Gastroesophageal sphincter (tissue), 3 donors: ENCODE measurements around the gene MAP2K1.

Experiments
- EP300 ChIP-seq: sonication (generic); formaldehyde crosslinking; IDR thresholded peaks from one replicate; pipeline ENCODE4 v1.6.1; 2017; ENCODE audit warnings: antibody characterized with exemption, mild to moderate bottlenecking
- POLR2A ChIP-seq, 2 donors: fragments of 450-650 bp; IDR thresholded peaks; one replicate each; pipeline ENCODE4 v1.6.1; 2017; ENCODE audit warnings: antibody characterized with exemption in 2 of 2, mild to moderate bottlenecking in 2 of 2, moderate library complexity in 1 of 2
- POLR2AphosphoS5 ChIP-seq: sonication (generic); formaldehyde crosslinking; IDR thresholded peaks from one replicate; pipeline ENCODE4 v1.6.1; 2017; ENCODE audit warnings: antibody characterized with exemption
- TF ChIP-seq, protein P1 (sequence below), 4 experiments: fragments of 200-600 bp in 2 of 4; fragments of 450-650 bp in 2 of 4; sonication (generic) in 1 of 4; IDR thresholded peaks; one replicate each; pipeline ENCODE4 v1.5.1; 2017 to 2019; ENCODE audit warnings: antibody characterized with exemption in 4 of 4, mild to moderate bottlenecking in 2 of 4, moderate library complexity in 2 of 4

DNA sequence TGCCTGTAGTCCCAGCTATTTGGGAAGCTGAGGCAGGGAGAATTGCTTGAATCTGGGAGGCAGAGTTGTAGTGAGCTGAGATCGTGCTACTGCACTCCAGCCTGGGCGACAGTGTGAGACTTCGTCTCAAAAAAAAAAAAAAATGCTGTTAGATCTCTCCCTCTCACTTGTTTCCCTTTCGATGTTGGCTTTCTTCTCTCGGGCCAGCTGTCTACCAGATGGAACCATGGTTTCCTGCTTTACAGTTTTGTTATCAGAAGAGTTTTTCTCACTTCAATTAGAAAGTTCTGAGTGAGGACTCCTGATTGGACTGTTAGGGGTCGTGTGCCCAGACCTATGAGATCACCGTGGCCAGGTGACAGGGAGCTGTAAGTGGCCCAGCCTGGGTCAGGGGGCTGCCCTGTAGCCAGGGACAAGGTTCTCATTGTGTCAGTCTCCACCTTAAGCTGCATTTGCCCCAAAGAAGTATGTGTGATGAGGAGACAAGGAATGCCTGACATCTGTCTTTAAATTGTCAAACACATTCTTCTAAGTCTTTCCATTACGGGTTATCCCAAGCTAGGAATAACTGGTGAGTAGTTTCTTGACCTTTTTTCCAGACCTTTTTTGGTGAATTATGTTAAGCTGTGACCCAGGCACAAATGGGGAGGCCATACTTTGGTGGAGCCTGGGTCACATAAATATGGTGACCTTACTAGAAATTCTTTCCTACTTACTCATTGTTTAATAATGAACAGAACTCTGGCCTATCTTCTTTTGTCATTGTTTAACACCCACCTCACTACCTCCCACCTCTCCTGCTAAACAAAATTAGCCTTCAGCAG, 85.7 kb downstream of the MAP2K1 start:
- TF ChIP-seq, protein P1, sequence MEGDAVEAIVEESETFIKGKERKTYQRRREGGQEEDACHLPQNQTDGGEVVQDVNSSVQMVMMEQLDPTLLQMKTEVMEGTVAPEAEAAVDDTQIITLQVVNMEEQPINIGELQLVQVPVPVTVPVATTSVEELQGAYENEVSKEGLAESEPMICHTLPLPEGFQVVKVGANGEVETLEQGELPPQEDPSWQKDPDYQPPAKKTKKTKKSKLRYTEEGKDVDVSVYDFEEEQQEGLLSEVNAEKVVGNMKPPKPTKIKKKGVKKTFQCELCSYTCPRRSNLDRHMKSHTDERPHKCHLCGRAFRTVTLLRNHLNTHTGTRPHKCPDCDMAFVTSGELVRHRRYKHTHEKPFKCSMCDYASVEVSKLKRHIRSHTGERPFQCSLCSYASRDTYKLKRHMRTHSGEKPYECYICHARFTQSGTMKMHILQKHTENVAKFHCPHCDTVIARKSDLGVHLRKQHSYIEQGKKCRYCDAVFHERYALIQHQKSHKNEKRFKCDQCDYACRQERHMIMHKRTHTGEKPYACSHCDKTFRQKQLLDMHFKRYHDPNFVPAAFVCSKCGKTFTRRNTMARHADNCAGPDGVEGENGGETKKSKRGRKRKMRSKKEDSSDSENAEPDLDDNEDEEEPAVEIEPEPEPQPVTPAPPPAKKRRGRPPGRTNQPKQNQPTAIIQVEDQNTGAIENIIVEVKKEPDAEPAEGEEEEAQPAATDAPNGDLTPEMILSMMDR (IDR thresholded peaks at IDR 0.05): no peak
- TF ChIP-seq EP300 (no peak), POLR2A (IDR thresholded peaks at IDR 0.05) (no peak), POLR2AphosphoS5 (no peak)
